Eye (tissue), 1 donor: ENCODE measurements around the gene NCOA5.

Experiments
- DNase-seq: peaks from one replicate; pipeline ENCODE4 v3.0.0-alpha.2; 2015

Gene NCOA5

DNA sequence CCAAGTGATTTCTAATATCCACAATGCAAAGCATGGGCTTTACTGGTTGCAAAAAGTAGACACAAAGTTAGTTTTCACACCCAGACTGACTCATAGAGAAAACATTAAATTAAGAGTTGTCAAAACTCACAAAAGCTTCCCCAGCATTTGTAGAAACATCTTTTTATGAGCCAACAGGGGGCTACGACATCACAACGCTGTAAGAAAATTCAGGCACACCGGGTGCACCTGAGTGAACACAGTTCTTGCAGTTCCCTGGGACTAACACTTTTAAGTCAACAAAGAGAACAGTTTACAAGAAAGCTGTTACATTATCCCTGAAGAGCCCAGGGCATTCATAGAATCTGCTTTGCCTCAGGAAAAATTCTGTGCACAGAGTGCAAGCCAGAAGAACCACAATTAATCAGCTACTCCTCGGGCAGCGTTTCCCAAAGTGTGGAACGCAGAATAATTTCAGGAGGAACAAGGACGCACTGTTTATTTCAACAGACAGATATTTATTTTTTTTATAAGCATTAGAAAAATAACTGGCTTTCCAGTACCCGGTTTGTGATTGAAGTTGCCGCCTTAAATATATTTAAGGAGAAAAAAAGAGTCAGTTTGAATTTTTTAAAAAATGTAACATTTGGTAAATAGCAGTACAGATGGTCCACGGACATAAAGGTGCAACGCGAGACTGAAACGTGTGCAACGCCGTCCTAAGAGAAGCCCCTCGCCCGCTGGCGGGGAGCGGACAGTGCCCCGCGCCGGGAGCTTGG, 1.2 kb downstream of the NCOA5 start:
- DNase-seq = no peak

DNA sequence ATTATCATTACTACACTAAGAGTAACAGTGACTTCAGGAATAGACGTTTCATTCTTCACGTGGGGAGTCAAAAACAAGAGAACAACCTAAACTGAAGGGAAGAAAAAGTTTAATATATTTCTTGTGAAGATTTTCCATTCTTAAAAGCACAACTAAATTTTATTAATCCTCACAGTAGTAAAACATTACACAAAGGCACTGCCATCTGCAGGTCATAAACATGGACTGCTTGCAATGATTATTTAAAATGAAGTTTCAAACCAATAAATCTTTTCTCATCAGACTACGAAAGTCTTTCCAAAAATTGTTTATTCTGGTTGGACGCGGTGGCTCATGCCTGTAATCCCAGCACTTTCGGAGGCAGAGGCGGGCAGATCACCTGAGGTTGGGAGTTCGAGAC, 2.6 kb downstream of the NCOA5 start:
- DNase-seq = no peak

DNA sequence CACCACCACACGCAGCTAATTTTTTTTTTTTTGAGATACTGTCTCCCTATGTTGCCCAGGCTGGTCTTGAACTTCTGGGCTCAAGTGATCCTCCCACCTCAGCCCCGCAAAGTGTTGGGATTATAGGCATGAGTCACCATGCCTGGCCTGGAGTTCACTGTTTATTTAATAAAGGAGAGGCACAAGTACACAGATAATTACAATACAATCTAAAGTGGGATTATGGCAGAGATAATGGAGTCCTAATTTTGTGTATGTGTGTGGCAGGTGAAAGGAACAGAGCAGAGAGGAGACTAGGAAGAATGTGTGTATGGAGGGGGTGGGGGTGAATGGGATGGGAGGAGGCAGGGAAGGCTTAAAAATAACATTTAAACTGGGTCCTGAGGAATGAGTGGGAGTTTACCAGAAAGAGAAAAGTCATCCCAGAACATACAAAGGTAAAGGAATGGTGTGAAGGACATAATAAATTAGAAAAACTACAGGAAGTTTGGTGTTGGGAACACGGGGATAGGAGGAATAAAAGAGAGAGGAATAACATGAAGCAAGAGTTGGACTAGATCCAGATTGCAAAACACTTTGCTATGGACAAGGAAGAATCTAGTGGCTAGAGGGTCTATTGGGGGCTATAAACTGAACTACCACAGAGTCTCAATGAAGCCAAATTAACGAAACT, 4.4 kb downstream of the NCOA5 start:
- no peak for DNase-seq

DNA sequence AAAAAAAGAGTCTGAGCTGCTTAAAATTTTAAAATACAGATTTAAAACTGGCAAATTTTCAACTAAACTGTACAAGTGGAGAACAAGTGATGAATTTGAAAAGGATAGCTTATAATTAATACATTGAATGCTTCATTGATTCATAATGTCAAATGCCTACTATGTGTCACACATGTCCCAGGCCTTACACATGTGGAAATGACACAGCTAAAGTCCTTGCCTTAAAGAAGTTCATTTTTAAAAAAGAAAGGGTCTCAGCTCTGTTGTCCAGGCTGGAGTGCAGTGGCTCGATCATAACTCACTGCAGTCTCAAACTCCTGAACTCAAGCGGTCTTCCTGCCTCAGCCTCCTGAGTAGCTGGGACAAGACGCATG, 5.0 kb downstream of the NCOA5 start:
- no peak for DNase-seq

DNA sequence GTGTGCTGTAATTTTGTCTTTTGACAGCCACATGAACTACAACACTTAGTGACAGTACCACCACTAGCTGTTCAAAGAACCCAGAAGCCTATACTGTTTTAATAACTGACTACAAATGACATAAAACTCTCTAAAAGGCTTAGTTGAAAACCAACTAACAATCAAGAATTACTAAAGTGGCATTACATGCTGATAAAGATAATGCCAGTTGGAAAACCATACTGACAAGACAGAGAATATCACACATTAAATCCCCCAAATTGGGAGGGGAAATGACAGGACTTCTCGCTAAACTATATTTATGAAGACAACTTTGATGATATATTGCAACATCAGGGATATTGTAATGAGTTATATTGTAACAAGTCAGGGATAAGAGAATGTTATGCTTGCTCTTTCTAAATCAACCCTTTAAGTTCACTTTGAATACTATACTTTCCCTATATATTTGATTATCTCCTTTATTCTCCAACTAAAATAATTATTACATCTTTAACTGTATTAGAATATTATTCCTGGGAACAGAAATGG, 6.2 kb downstream of the NCOA5 start:
- no peak for DNase-seq

DNA sequence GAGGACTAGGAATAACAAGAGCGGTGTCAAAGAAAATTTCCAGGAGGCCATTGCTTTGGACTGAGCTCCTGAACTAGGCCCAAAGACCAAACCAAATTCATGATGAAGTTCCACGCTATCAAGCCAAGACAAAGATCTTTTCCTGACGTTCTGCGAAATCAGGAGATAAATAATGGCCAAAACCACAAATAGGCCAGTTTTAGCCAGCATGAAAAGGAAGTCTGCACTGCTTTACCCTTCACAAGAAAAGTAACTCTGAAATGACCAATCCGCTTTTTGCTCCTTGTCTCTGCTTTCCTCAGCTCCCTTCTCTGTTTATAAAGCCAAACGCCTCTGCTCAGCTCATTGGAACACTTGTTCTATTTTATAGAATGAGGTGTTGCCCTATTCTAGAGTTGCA, 6.7 kb downstream of the NCOA5 start:
- no peak for DNase-seq

DNA sequence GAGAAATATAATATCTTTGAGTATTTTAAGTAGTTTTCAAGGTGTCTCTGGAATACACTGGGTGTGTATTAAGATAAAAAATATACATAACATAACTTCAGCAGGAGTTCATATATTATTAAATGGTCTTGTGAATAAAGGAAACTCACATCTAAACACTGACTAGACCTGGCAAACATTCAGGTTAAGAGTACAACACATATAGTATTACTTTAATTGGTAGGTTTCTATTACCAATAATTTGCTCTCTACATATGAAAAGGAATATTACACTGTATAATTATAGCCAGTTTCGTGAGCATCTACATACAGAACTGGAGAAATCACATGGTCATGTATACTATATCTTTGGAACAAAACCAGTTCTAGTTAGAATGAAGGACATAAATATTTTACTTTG, 8.7 kb downstream of the NCOA5 start:
- DNase-seq = no peak

DNA sequence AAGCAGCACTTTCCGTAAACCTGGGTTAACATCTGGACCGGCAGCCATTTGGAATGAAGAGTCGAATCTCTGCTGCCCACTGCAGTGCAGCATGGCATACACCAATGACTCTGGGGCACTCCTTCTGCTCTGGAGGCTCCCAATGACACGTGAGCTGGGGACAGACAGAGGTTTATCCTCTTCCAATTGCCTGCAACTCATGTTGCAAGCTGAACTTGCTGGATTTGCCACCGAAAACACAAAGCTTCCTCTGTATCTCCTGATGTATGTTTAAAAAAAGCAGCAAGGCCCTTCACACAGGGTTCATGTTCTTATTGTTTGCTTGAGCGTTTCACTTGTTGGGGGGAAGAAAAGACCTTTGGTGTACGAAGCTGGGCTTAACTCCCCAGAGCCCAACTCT, 10.8 kb downstream of the NCOA5 start:
- DNase-seq = no peak

DNA sequence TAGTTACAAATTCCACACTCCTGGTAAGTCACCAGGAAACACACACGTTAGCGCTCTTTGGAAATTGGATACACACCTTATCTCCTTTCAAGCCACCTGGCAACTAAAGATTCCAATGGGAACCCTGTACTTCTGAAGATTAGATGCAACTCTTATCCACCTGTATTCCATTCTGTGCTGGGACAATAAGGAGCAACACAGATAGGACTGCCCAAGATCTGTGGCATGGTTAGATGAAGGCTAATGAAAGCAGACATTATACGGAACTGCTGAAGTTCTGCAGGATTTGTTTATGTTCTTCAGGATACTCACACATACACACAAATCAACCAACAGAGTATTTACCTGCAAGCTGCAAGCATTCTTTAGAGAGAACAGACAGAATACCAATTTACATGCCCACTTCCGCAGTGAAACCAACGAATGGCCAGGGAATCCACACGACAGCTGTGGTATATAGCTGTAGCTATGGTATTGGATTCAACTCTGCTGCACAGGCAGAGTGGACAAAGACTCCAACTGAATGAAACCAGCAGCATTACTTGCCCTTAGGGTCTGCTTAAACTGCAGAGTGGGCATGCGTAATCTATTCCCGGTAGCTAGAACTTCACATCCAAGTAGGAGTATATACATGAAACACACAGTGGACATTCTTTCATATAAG, 12.0 kb downstream of the NCOA5 start:
- no peak for DNase-seq

DNA sequence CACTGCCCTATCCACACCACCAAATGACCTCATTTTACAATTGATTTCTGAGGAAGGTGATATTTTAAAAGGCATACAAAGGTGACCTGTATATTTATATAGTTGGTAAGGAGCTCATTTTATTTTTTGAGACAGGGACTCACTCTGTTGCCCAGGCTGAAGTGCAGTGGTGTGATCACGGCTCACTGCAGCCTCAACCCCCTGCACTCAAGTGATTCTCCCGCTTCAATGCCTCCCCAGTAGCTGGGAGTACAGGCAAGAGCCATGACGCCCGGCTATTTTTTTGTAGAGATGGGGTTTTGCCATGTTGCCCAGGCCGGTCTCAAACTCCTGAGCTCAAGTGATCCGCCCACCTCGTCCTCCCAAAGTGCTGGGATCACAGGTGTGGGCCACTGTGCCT, 13.0 kb downstream of the NCOA5 start:
- no peak for DNase-seq

DNA sequence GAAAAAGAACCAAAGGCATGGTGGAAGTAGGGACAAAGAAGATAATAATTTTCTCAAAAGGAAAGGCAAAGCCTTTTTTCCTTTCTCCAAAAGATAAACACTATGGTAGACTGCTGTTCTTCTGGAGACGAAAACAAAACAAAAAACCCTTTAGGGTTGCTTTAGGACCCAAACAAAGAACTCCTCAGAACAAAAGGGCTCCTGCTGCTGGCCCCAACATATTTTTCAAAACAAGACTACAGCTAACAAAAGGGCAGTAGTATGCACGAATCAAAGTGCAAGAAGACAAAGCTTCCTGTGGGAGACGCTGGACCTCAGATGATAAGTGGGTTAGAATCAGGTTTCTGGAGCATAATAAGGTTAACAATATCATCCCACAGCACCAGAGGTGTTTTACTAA, 15.8 kb downstream of the NCOA5 start:
- DNase-seq = no peak

DNA sequence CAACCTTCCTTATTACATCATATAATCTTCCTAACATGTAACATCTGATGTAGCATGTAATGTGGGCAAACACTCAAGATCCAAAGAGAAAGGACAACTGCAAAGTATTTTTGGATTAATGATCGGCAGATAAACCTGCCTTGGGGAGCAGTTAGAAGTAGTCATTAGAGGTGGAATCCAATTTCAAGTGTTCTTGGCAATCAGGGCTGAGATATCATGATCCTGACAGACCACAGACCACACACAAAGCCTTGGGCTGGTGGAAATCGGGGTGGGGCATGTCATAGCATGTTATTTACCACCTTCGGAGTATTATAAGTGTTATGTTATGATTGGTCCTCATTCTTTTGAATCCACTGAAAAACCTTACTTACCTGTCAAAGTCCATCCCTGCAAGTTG, 16.3 kb downstream of the NCOA5 start:
- DNase-seq = peak; percentile 22

DNA sequence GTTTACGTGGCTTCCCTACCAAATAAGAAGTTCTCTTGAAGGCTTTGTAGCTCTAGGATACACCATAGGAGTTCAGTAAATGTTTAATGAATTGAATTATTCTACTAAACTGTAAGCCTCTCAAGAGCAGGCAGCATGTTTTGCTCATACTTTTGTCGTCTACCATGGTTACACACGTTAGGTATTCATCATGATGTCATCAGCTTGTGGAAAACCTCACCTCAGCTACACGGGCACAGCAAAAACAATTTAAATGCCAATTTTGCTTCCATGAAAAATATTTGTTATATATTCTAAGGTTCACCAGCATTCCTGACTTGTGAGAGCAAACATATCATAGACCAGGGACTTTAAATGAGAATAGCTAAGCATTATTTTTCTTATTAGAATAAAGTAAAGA, 16.7 kb downstream of the NCOA5 start:
- DNase-seq = no peak

DNA sequence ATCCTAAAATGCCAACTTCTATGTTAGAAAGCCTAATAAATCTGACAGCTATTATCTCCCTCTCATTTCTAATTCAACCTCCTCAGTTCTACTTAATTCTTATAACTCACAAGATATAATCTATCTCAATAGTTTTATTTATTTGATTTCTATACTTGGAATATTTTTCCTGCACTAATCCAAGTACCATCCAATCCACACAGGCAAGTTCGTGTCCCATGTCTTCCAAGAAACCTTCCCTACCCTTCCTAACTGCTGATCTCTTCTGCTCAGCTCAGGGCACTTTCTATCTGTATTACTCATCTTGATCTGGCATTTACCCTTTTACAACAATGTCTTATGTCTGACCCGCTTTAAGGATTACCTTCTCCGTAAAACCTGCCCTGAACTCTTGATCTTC, 18.2 kb downstream of the NCOA5 start:
- DNase-seq = no peak

DNA sequence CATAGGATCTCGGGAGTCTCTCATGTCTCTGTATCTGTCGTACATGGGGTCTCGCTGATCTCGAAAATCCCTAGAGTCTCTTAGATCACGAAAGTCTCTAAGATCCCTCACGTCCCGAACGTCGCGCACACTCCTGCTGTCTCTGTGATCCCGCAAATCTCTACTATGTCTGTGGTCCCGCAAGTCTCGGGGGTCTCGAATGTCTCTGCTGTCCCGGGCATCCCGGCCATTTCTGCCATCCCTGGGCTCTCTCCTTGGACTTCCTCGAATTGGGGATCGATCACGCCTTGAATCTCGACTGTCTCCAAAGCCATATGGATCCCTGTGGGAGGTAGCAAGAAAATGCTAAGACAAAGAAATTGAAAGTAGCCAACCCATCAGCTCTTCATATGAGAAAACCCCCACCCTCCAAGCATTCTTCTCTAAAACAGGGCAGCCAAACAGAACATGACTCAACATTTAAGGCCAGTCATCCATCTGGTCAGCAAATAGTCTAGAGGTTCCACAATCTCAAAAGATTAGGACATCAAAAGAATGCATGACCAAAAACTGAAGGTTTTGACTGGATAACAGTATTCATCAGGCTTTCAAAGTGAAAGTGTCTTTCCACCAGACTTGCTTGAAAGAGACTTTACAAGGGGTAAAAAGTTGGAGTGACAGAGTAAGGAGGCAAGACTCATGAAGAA, 19.4 kb downstream of the NCOA5 start:
- no peak for DNase-seq

DNA sequence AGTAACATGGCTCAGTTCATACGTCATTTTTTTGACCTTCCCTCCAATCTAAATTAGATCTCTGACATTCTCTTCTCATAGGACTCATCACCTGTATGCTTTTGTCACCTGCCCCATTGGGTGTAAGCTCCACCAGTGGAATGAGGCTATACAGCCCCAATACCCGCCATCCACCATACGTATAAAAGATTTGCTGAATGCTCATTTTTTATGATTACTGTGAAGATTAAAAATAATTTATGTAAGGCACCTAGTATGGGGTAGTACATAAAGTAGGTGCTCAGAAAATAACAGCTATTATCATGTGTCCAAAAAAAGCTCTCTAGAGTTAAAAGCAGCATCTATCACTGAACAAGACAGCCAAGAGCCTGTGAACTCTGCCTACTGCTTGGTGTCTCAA, 24.1 kb downstream of the NCOA5 start:
- DNase-seq = no peak

DNA sequence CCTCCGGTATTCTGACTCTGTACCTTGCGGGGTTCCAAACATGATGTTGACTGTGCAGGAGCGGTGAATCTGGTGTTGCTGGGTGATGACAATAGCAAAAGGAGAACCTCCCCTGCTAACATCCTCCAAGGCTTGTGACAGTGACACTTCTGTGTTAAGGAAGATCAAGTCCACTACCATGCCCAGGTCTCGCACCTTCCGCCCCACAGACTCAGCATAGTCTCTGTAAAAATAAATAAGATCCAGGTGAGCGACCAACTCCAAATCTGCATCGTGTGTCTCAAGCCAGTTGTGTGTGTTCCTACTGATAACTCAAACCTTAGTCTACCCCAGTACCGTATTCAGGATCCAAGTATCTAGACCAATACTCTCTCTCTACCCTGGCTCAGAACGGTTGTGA, 24.8 kb downstream of the NCOA5 start:
- DNase-seq = no peak

DNA sequence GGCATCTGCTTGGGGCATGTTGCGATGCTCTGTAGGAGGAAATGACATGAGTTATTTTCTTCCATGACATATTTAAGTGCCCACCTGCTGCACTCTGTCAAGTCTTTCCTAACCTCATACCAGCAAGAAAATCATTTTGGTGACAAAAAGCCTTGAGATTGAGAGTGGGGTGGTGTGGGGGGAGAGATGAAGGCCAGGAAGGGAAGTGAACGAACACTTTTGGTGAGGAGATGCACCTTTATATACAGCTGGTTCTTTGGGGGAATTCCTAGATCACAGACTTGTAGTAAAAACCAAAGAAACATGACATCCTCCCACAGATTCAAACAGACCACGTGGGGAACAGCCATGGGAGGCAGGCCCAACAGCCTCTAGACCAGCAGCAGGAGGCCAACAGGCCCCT, 26.1 kb downstream of the NCOA5 start:
- DNase-seq = no peak

DNA sequence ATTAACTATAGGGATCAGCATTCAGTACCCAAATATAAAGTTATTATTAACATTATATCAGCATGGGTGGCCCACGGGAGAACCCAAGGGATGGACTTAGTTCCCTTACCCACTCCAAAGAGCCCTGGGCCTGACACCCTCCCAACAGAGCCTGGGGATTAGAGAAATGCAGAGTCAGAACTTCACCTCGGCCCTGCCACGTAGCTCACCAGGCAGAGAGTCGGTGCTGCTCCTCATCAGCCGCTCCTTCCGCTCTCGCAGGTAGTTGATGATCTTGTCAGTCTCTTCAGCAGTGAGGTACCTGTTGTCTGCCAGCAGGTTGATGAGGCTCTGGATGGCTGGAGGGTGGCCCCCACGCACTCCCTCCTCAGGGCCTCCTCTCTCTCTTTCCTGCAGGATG, 26.6 kb downstream of the NCOA5 start:
- no peak for DNase-seq

DNA sequence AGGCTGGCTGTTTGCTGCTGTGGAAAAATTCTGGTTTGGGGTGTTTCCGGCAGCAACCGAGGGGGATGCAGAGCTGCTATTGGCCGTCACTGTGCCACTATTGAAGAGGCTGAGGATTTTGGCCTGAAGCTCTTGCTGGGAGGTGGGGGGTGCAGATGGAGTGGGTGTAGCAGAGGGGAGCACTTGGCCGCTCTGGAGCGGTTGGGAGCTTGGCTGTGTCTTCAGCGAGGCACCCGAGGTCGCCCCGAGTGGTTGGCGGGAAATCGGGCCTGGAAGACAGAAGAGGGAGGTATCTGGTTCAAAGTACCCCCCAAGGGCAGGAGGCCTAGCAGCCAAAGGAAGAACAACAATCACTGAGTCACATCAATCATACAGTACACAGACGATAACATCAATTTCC, 27.1 kb downstream of the NCOA5 start:
- no peak for DNase-seq

DNA sequence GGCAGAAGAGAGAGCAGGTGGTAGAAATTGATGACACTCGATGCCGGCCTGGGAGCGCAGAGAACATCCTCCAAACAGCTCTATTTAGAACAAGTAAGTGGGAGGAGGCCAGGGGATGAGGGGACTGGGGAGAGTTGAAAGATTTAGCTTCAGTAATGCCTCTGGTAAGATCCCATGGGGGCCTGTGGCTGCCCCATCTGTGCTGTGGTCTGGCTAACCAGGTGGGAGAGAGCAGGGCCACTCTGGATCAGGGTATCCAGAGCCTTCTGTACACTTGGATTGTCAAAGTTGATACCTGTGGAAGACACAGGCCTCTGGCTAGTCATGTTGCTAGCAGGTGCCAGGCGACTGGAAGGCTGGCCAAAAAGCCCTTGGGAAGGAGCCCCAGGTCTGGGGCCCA, 27.6 kb downstream of the NCOA5 start:
- no peak for DNase-seq

DNA sequence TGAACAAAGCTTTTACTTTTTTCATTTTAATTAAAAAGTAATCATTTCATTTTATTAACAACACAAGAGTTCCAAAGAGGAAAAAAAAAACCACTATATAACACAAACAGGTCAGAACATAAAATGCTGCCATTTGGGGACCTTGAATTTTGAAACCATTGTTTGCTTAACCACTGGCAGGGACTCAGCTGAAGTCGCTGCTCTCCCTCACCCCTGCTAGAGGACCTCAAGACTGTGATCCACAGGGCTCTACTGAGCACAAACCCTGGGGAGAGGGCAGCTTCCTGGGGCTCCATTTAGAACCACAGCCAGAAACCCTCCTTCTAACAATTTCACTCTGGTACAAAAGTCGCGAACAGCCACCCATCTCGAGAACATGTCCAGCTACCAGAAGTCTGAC, 28.8 kb downstream of the NCOA5 start:
- DNase-seq = no peak

DNA sequence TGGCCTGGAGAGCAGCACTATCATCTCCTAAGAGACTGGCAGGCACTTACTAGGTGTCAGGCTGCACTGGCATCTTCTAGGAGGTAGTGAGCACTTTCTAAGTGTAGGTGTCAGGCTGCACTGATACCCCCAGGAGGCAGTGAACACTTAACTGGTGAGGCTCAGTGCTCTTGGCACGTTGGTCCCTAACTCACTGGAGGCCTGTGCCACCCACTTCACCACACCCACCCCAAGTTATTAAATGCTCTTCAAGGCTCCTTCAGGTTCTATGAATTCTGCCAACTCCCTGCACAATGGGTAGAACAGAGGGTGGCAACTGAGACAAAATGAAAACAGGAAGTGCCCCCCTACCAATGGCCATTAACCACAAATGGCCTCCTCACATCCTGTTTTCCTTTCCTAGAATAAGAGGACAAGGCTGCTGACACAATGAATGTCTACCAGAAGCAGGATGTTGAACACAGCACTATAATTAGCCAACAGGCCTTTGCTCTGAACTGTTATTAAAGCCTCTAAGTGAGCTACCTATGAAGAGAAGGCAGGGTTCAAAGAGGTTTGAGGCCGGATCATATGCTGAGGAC, 29.4 kb downstream of the NCOA5 start:
- DNase-seq = no peak
